WTC11 (cell line): ENCODE results near the gene RRBP1. TPM values are rescaled to one million over a fixed set of nuclear protein-coding genes. Genes with fewer than 3 reads are reported as not detected.

Experiments used
- ATAC-seq: fragments of 200-7000 bp; cut with Tn5 transposase; 2 replicates; pipeline ENCODE4 v1.10.0; 2021; ENCODE audit warnings: mild to moderate bottlenecking, moderate library complexity
- CTCF ChIA-PET: fragments of 300-600 bp; sonication (Branson Sonifier 250); formaldehyde crosslinking; loops from one replicate; lab custom pipeline; 2021; ENCODE audit warnings: antibody characterized with exemption; lab: Charles Lee
- POLR2A ChIA-PET: fragments of 350-600 bp; sonication (Branson Sonifier 250); formaldehyde crosslinking; loops from one replicate; lab custom pipeline; 2021; ENCODE audit warnings: antibody characterized with exemption; lab: Charles Lee
- DNase-seq: peaks from one replicate; pipeline ENCODE4 v3.0.0; 2021; ENCODE audit warnings: low spot score
- H3K27ac Mint-ChIP-seq: 2 replicates; pipeline ENCODE4 v1.8.0; 2021; ENCODE audit warnings: mixed read lengths
- H3K27me3 Mint-ChIP-seq: 2 replicates; pipeline ENCODE4 v1.8.0; 2021; ENCODE audit warnings: low read depth, mild to moderate bottlenecking, moderate library complexity, mixed read lengths
- H3K36me3 Mint-ChIP-seq: 2 replicates; pipeline ENCODE4 v1.8.0; 2021; ENCODE audit warnings: mixed read lengths
- H3K4me1 Mint-ChIP-seq: 2 replicates; pipeline ENCODE4 v1.8.0; 2022; ENCODE audit warnings: mixed read lengths
- H3K4me3 Mint-ChIP-seq: 2 replicates; pipeline ENCODE4 v1.8.0; 2021; ENCODE audit warnings: mild to moderate bottlenecking, moderate library complexity, mixed read lengths
- H3K9me3 Mint-ChIP-seq: 2 replicates; pipeline ENCODE4 v1.8.0; 2021; ENCODE audit warnings: mixed read lengths
- NR1H2 ChIP-seq: sonication (generic); formaldehyde crosslinking; IDR thresholded peaks from 2 replicates; pipeline ENCODE4 v1.9.0; 2021; ENCODE audit warnings: mild to moderate bottlenecking, moderate library complexity, missing genetic modification reagents
- SOX15 ChIP-seq: fragments of 250-450 bp; sonication (Bioruptor Pico); IDR thresholded peaks from 2 replicates; pipeline ENCODE4 v1.9.0; 2021; ENCODE audit warnings: mild to moderate bottlenecking
- total RNA-seq: library from RNA; stranded (reverse); gene quantifications from 3 replicates; pipeline ENCODE4 v1.2.3, GENCODE V29; 2021

The RRBP1 gene
- total RNA-seq, 1 experiment from 2014 or later = 171 TPM

DNA sequence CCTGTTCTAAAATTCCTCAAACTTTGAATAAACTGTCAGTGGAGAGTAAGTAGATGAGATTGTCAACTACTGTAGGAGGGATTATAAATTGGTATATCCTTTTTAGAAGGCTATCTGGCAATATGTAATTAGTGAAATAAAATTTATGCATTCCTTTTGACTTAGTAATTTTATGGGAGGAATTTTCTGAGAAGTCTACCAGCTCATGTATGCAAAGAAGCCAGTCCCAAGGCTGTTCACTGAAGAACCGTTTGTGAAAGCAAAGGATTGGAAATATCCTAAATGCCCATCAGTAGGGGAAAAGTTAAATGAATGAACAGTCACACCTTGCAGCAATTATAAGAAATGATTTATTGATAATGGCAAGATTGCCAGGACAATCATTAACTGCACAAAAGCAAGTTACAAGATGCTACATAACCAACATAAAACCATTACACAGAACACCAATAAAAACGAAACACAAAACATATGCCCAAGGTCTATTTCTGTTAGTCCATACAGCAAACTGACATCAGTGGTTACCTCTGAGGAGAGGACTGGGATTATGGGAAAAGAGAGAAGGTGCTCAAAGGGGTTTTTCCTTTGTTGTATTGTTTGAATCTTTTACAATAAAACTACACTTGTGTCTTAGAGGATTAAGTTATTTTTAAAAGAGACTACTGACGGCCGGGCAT lies 116.7 kb downstream of the RRBP1 start:
- ATAC-seq (no peak), DNase-seq (no peak)
- CTCF ChIA-PET = interaction anchor here (1.2 kb wide), 1 partner anchor 51 kb away, joined by 4 read pairs; no protein-coding TSS in a partner anchor
- H3K36me3 Mint-ChIP-seq = 0 out of 2 replicates have a peak, but pooled peaks cover 2% of the 10 kb centered on the region
- H3K27me3 Mint-ChIP-seq = no peaks in the 10 kb centered on the region
- POLR2A ChIA-PET = no interaction called here
- no peak overlapping the region for H3K4me3 Mint-ChIP-seq
- TF ChIP-seq NR1H2 (CRISPR knock-in tag) (no peak), SOX15 (CRISPR knock-in tag) (no peak)
- peaks cover 12% of the 10 kb centered on the region for H3K4me1 Mint-ChIP-seq
- H3K27ac Mint-ChIP-seq = no peak overlapping the region
- H3K9me3 Mint-ChIP-seq = peaks cover 4% of the 10 kb centered on the region; the same call in 1 of the 2 replicates

Other genes with a start within 250 kb of the RRBP1 start
- gene BFSP1, start 150.9 kb downstream of the RRBP1 start, total RNA-seq = 1.9 to 3.0 TPM (median 2.7 TPM) in 3 replicates
- 145 to 153 TPM (median 149 TPM) in 3 replicates for gene DSTN, start 112.2 kb downstream of the RRBP1 start, total RNA-seq
- not detected in 3 replicates for gene BANF2, start 17.7 kb upstream of the RRBP1 start, total RNA-seq